ENCODE data around the gene RNF186. TPM values are rescaled to one million over a fixed set of nuclear protein-coding genes. Genes with fewer than 3 reads are reported as not detected.

Gene RNF186
- total RNA-seq, 3 donors from 2014 or later = 15.1 to 42.6 (median 41.0) TPM

DNA sequence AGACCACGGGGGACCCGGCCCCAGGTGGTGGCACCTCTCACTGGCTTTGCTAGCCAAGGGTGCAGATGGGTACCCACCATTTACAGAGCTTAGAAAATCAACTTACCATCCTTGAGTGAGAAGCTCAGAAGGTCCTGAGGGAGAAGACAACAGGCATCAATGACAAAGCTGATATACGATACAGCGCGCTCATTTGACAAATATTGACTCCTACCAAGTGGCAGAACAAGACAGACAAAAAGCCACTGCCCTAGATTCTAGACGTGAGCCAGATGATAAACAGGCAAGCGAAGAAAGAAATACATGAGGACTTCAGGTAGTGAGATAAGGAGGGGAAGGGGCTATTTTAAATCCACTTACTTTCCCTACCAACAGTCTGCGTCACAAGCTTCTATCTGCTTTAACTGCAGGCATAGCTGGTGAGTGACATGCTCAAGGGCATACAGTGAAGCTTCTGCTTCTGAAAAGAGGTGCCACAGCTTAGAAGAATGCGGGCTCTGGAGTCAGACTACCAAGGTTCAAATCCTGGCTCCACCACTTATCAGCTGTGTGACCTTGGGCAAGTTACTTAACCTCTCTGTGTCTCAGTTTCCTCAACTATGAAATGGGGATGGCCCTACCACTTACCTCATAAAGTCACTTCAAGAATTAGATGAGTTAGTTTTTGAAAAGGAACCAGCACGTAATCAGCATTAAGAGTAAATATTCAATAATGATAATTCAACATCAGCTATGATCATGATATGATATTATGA, 44.5 kb downstream of the RNF186 start:
- TF ChIP-seq CTCF (IDR thresholded peaks at IDR 0.05) = no peak
- Histone ChIP-seq H3K9me3 (no peaks in the 10 kb centered on the region), H3K4me3 (no peak overlapping the region), H3K4me1 (ENCODE audit: low read depth) (no peaks in the 10 kb centered on the region), H3K36me3 (ENCODE audit: low read depth) (no peaks in the 10 kb centered on the region)
- no peak for ATAC-seq
- DNase-seq = no peak
- intact Hi-C loops (cut with DNase I, micrococcal nuclease) = no loop called here

GRCh38 chr1:19769211-19769932, 45.7 kb downstream of the RNF186 start:
- H3K4me1 ChIP-seq (ENCODE audit: low read depth) = no peaks in the 10 kb centered on the region
- H3K36me3 ChIP-seq (ENCODE audit: low read depth) = no peaks in the 10 kb centered on the region
- intact Hi-C loops (cut with DNase I, micrococcal nuclease) = no loop called here
- ATAC-seq = no peak
- no peaks in the 10 kb centered on the region for H3K9me3 ChIP-seq
- H3K4me3 ChIP-seq = no peak overlapping the region
- no peak for DNase-seq
- TF ChIP-seq CTCF (IDR thresholded peaks at IDR 0.05) = no peak

DNA sequence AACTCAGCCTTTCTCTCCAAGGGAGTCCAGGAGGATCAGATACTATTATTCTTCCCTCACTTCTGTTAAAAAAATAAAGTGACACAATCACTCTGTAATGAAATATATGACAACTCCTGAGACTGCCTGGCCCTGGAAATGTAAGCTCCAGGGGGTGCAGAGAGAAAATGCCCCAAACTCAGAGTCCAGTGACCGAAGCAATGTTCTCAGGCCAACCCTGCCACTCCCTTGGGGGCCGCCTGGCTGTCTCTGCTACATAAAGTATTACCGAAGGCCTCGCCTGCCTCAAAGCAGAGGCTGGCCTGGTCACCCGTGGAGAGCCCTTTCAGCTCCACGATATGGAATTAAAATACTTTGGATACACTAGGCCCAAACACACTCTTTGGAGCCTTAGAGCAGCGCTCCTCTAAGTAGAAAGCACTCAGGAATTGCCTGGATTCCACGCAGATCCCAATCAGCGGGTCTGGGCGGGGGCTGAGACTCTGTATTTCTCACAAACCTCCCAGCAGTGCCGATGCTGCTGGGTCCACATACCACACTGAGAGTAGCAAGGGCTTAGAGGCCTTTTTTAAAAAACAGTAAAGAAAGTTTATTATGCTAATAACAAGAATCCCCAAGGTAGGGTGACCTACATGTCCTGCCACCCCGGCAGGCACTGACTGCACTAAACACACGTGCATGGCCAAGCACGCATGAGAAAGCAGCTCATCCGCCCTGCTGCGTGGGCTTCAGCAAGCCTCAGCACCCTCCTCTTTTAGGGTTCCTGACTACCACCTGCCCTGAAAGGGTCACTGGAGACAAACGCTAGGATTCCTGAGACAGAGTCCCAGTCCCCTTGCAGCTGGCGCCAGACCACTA, 46.5 kb downstream of the RNF186 start:
- no peak for TF ChIP-seq CTCF (IDR thresholded peaks at IDR 0.05)
- ATAC-seq (no peak), DNase-seq (no peak)
- no peaks in the 10 kb centered on the region for H3K9me3 ChIP-seq
- intact Hi-C loops (cut with DNase I, micrococcal nuclease) = no loop called here
- H3K36me3 ChIP-seq (ENCODE audit: low read depth) = no peaks in the 10 kb centered on the region
- H3K4me3 ChIP-seq = no peak overlapping the region
- H3K4me1 ChIP-seq (ENCODE audit: low read depth) = no peaks in the 10 kb centered on the region

DNA sequence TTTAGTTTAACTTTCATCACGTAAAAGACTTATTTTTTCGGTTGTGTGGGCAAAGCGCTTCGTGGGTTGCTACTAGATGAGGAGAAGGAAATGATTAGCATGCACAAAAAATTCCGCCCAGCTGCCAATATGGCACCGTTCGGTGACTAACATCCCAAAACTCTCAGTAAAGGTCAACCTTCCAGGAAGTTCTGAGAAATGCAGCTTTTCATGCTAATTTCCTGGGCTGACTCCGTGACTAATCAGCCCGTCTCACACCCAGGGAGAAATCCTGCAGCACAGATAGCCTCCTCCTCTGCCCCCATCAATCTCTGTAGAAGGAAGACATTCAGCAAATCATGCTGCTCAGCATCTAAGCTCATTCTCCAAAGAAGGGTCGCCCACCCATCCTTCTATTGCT, 49.5 kb downstream of the RNF186 start:
- Histone ChIP-seq H3K4me3 (no peak overlapping the region), H3K9me3 (no peaks in the 10 kb centered on the region), H3K36me3 (ENCODE audit: low read depth) (no peaks in the 10 kb centered on the region), H3K4me1 (ENCODE audit: low read depth) (no peaks in the 10 kb centered on the region)
- ATAC-seq (peak; percentile 47), DNase-seq (no peak)
- TF ChIP-seq CTCF (IDR thresholded peaks at IDR 0.05) = no peak
- intact Hi-C loops (cut with DNase I, micrococcal nuclease) = no loop called here

DNA sequence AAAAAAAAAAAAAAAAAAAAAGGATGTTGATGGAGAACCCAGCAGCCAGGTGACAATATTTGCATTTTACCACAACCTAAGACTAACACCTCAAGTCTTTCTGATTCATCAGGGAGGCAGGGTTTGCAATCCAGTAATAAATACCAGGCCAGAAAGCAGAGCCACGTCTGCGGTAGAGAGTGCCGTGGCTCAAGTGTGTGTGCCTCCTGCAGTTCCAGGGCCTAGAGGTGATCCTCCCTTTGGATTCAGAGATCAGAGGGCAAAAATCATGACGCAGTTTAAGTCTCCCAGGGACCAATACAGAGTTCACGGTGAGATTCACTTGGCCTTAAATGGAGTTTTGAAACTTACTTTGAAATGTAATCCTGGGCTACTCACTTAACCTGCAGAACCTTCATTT, 50.2 kb downstream of the RNF186 start:
- TF ChIP-seq CTCF (IDR thresholded peaks at IDR 0.05) = no peak
- intact Hi-C loops (cut with DNase I, micrococcal nuclease) = no loop called here
- H3K36me3 ChIP-seq (ENCODE audit: low read depth) = no peaks in the 10 kb centered on the region
- ATAC-seq (peak; percentile 39), DNase-seq (no peak)
- no peaks in the 10 kb centered on the region for H3K9me3 ChIP-seq
- no peaks in the 10 kb centered on the region for H3K4me1 ChIP-seq (ENCODE audit: low read depth)
- no peak overlapping the region for H3K4me3 ChIP-seq

Other genes starting within 250 kb of the RNF186 start
- gene NBL1, start 171.0 kb downstream of the RNF186 start, total RNA-seq = 100 to 1,000 TPM; 320 to 457 (median 426) TPM
- not detected for gene HTR6, start 150.4 kb downstream of the RNF186 start, total RNA-seq
- 10 to 100 TPM; 27.9 to 42.8 (median 31.9) TPM for gene TMCO4, start 15.4 kb downstream of the RNF186 start, total RNA-seq
- 10 to 100 TPM in 2 of 3 donors, 1 to 10 TPM in 1; 7.8 to 15.4 (median 11.6) TPM for gene OTUD3, start 67.1 kb upstream of the RNF186 start, total RNA-seq
- gene PLA2G2E, start 108.3 kb upstream of the RNF186 start, total RNA-seq = not detected
- 1,000 to 10,000 TPM in 1 of 3 donors, 100 to 1,000 TPM in 1, 10 to 100 TPM in 1; 34.8 to 2,765 (median 275) TPM for gene PLA2G2A, start 164.3 kb upstream of the RNF186 start, total RNA-seq

All from mucosa of descending colon (tissue), 3 donors.